Neural crest cell (in vitro differentiated cells): ENCODE data around the gene GKN2. TPM values are rescaled to one million over a fixed set of nuclear protein-coding genes. Genes with fewer than 3 reads are reported as not detected.

Experiments
- DNase-seq: peaks from one replicate; pipeline ENCODE4 v3.0.0; 2021; ENCODE audit warnings: low read depth, mixed read lengths, low spot score
- H3K27ac Mint-ChIP-seq: one replicate; pipeline ENCODE4 v1.8.0; 2021; ENCODE audit warnings: mild to moderate bottlenecking, mixed read lengths; ENCODE audit not compliant: unreplicated experiment
- H3K27me3 Mint-ChIP-seq: 2 replicates; pipeline ENCODE4 v1.8.0; 2021; ENCODE audit warnings: low read depth, mild to moderate bottlenecking, mixed read lengths
- H3K36me3 Mint-ChIP-seq: 2 replicates; pipeline ENCODE4 v1.8.0; 2021; ENCODE audit warnings: low read depth, mild to moderate bottlenecking, mixed read lengths
- H3K4me1 Mint-ChIP-seq: 2 replicates; pipeline ENCODE4 v1.8.0; 2021; ENCODE audit warnings: mixed read lengths
- H3K4me3 Mint-ChIP-seq: one replicate; pipeline ENCODE4 v1.8.0; 2021; ENCODE audit warnings: mild to moderate bottlenecking, mixed read lengths
- H3K9me3 Mint-ChIP-seq: 2 replicates; pipeline ENCODE4 v1.8.0; 2021; ENCODE audit warnings: mixed read lengths
- CTCF ChIP-seq: fragments of 200-600 bp; sonication (generic); conservative IDR thresholded peaks from 2 replicates; pipeline ENCODE4 v1.5.0; 2021; ENCODE audit warnings: antibody characterized with exemption, mild to moderate bottlenecking
- total RNA-seq: library from RNA; stranded (reverse); gene quantifications from 2 replicates; pipeline ENCODE4 v1.2.1, GENCODE V29; 2021

GKN2 gene
- total RNA-seq, 1 donor from 2014 or later, result not detected

DNA sequence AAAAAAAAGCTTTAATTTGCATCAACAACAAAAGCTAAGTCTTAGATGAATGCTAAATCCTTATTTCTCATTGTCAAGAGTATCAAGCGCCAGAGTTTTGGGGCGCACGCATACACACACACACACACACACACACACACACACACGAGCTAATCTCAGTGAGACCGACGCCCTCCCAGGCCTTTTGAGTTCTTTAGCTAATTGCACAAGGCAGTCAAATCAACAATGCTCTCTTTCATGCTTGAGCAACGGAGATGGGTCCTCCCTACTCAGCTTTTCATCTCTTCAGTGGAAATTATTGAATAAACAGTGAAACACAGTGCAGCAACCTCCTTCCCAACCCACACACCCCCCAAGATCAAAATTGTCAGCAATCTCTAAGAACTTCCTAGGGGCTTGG, 41.0 kb upstream of the GKN2 start:
- peaks cover 6% of the 10 kb centered on the region for H3K4me1 Mint-ChIP-seq
- H3K27me3 Mint-ChIP-seq, result peaks cover 11% of the 10 kb centered on the region
- no peaks in the 10 kb centered on the region for H3K9me3 Mint-ChIP-seq
- H3K4me3 Mint-ChIP-seq, result no peak overlapping the region
- no peak overlapping the region for H3K27ac Mint-ChIP-seq
- H3K36me3 Mint-ChIP-seq, result no peaks in the 10 kb centered on the region
- TF ChIP-seq CTCF, result no peak
- no peak for DNase-seq

- TF ChIP-seq CTCF, result no peak
- no peak overlapping the region for H3K4me3 Mint-ChIP-seq
- H3K27me3 Mint-ChIP-seq, result peaks cover 7% of the 10 kb centered on the region
- DNase-seq, result no peak
- H3K27ac Mint-ChIP-seq, result no peak overlapping the region
- H3K36me3 Mint-ChIP-seq, result no peaks in the 10 kb centered on the region
- H3K4me1 Mint-ChIP-seq, result peaks cover 6% of the 10 kb centered on the region
- no peaks in the 10 kb centered on the region for H3K9me3 Mint-ChIP-seq
These were observed 40.2 kb upstream of the GKN2 start for GRCh38 chr2:68992933-68993332.

- TF ChIP-seq CTCF, result no peak
- no peak for DNase-seq
- Mint-ChIP-seq H3K9me3 (no peaks in the 10 kb centered on the region), H3K27ac (no peak overlapping the region), H3K27me3 (peaks cover 7% of the 10 kb centered on the region), H3K4me3 (no peak overlapping the region), H3K36me3 (no peaks in the 10 kb centered on the region), H3K4me1 (peaks cover 6% of the 10 kb centered on the region)
These were observed 39.6 kb upstream of the GKN2 start for GRCh38 chr2:68992341-68992740.

- no peak for DNase-seq
- H3K27me3 Mint-ChIP-seq, result peaks cover 7% of the 10 kb centered on the region
- no peaks in the 10 kb centered on the region for H3K9me3 Mint-ChIP-seq
- H3K4me1 Mint-ChIP-seq, result peaks cover 9% of the 10 kb centered on the region
- H3K27ac Mint-ChIP-seq, result no peak overlapping the region
- no peak for TF ChIP-seq CTCF
- no peak overlapping the region for H3K4me3 Mint-ChIP-seq
- no peaks in the 10 kb centered on the region for H3K36me3 Mint-ChIP-seq
These were observed 36.3 kb upstream of the GKN2 start for GRCh38 chr2:68989035-68989434.

DNA sequence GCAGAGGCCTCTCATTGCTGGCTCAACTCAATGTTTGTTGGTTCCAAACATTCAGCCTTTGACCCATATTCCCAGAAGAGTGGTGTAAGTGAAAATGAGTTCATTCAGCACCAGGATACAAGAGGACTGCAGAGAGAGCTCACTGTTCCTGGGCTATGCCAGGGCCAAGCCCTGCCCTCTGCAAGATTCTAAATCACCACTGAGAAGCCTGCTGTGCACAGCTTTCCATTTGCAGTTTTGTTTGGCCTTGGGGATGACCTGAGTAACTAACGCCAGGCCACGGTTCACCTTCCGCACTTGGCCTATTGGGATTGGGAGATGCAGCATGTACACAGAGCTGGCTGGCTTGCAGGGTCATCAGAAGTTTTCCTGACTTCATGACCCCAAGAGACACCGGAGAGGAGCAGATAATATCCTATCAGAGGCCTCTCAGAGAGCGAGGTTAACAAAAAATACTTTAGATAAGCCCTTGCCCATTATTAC, 34.4 kb upstream of the GKN2 start:
- DNase-seq, result no peak
- Mint-ChIP-seq H3K27ac (no peak overlapping the region), H3K4me1 (peaks cover 3% of the 10 kb centered on the region), H3K27me3 (peaks cover 7% of the 10 kb centered on the region), H3K36me3 (no peaks in the 10 kb centered on the region), H3K4me3 (no peak overlapping the region), H3K9me3 (no peaks in the 10 kb centered on the region)
- TF ChIP-seq CTCF, result no peak

- Mint-ChIP-seq H3K36me3 (no peaks in the 10 kb centered on the region), H3K27me3 (peaks cover 17% of the 10 kb centered on the region), H3K9me3 (no peaks in the 10 kb centered on the region), H3K4me1 (peaks cover 4% of the 10 kb centered on the region), H3K27ac (no peak overlapping the region), H3K4me3 (no peak overlapping the region)
- TF ChIP-seq CTCF, result no peak
- DNase-seq, result no peak
These were observed 28.3 kb upstream of the GKN2 start for GRCh38 chr2:68980956-68981355.
